Body of pancreas (tissue), 4 donors: ENCODE measurements around the gene TNFRSF8. TPM values are rescaled to one million over a fixed set of nuclear protein-coding genes. Genes with fewer than 3 reads are reported as not detected.

ENCODE experiments used
- ATAC-seq: fragments of 150-250 bp; one replicate; pipeline ENCODE4 v1.9.1; 2016
- DNase-seq, 4 donors: peaks; one replicate each; pipeline ENCODE4 v3.0.0-alpha.2; 2019
- H3K27ac ChIP-seq, 4 donors: fragments of 200-600 bp; sonication (generic); 1 replicate in 3 of 4; 2 replicates in 1 of 4; pipeline versions ENCODE4 v1.5.1 to v1.6.1; 2016 to 2019; ENCODE audit warnings: mild to moderate bottlenecking in 1 of 4, mixed read lengths in 1 of 4, moderate library complexity in 1 of 4
- H3K27me3 ChIP-seq, 2 donors: fragments of 200-600 bp; sonication (generic); one replicate each; pipeline ENCODE4 v1.6.0; 2016; ENCODE audit warnings: mild to moderate bottlenecking in 1 of 2
- H3K36me3 ChIP-seq, 2 donors: fragments of 200-600 bp; sonication (generic); replicated peaks in 1 of 2; 2 replicates each; pipeline ENCODE4 v1.5.1; 2016; ENCODE audit warnings: low read depth in 2 of 2; ENCODE audit not compliant: insufficient read depth in 1 of 2
- H3K4me1 ChIP-seq: fragments of 200-600 bp; sonication (generic); one replicate; pipeline ENCODE4 v1.6.0; 2016
- H3K4me3 ChIP-seq, 2 donors: fragments of 200-600 bp; sonication (generic); 1 replicate in 1 of 2; 2 replicates in 1 of 2; pipeline ENCODE4 v1.5.1; 2016 to 2019
- H3K9me3 ChIP-seq, 3 donors: fragments of 200-600 bp; sonication (generic); 1 replicate in 2 of 3; 2 replicates in 1 of 3; pipeline ENCODE4 v1.5.1; 2016
- CTCF ChIP-seq, 7 experiments: fragments of 450-650 bp in 4 of 7; fragments of 200-600 bp in 3 of 7; sonication (generic) in 3 of 7; IDR thresholded peaks; one replicate each; pipeline ENCODE4 v1.5.1; 2016 to 2019; ENCODE audit warnings: antibody characterized with exemption in 7 of 7
- POLR2A ChIP-seq, 3 donors: fragments of 450-650 bp; IDR thresholded peaks; one replicate each; pipeline ENCODE4 v1.6.1; 2016; ENCODE audit warnings: antibody characterized with exemption in 3 of 3, mild to moderate bottlenecking in 2 of 3
- WGBS, 2 donors: methylation state at CpG; one replicate each; pipeline ENCODE4 v1.1.5; 2017; 5-methylcytosine and 5-hydroxymethylcytosine counted together
- intact Hi-C: fragments of 100-400 bp; cut with DNase I; formaldehyde crosslinking; loops from one replicate; pipeline ENCODE4 v1.15.1; 2023
- total RNA-seq, 2 donors: library from RNA; depleted of rRNA; stranded (reverse); fragments of >200 nt; gene quantifications; one replicate each; pipeline ENCODE4 v1.1.0, GENCODE V29; 2016

TNFRSF8 gene
- total RNA-seq, 2 donors from 2014 or later = not detected

- intact Hi-C loops = no loop called here
- WGBS, 2 donors = 80 to 92% methylated on average over 5 to 10 of the region's 10 CpGs
Observed at GRCh38 chr1:12109901-12110300, 46.8 kb downstream of the TNFRSF8 start.

GRCh38 chr1:12111741-12112140 lies 48.6 kb downstream of the TNFRSF8 start:
- ATAC-seq (no peak), DNase-seq (no peak)
- TF ChIP-seq POLR2A (IDR thresholded peaks at IDR 0.05) = no peak
- no peak for TF ChIP-seq CTCF (IDR thresholded peaks at IDR 0.05)
- no peaks in the 10 kb centered on the region for H3K4me1 ChIP-seq
- H3K27me3 ChIP-seq = no peaks in the 10 kb centered on the region
- H3K36me3 ChIP-seq = no peaks in the 10 kb centered on the region
- no peak overlapping the region for H3K4me3 ChIP-seq
- no peak overlapping the region for H3K27ac ChIP-seq
- H3K9me3 ChIP-seq = no peaks in the 10 kb centered on the region
- intact Hi-C loops = no loop called here
- WGBS, 2 donors = 69 to 75% methylated on average over 4 to 14 of the region's 14 CpGs

More at GRCh38 chr1:12109901-12110300, 46.8 kb downstream of the TNFRSF8 start:
- H3K36me3 ChIP-seq = no peaks in the 10 kb centered on the region
- ATAC-seq (no peak), DNase-seq (no peak)
- H3K4me1 ChIP-seq = no peaks in the 10 kb centered on the region
- no peak overlapping the region for H3K4me3 ChIP-seq
- TF ChIP-seq CTCF (IDR thresholded peaks at IDR 0.05) (no peak), POLR2A (IDR thresholded peaks at IDR 0.05) (no peak)
- H3K9me3 ChIP-seq = no peaks in the 10 kb centered on the region
- no peak overlapping the region for H3K27ac ChIP-seq
- H3K27me3 ChIP-seq = no peaks in the 10 kb centered on the region

DNA sequence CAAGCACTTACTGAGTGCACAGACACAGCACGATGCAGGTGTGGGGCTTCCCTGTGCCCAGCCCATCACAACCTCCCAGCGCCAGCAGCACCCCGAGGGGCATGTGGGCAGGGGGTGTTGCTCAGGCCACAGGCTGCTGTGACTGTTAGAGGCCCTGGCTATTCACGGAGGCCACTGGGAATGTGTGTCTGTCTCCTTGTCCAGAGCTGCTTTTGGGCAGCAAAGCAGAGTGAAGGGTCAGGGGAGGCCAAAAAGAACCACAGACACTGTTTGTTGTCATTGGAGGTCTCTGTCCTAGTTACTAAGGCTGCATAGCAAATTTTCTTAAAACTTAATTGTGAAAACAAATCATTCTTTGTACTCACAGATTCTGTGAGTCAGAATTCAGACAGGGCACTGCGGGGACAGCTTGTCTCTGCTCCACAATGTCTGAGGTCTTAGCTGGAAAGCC lies 49.6 kb downstream of the TNFRSF8 start:
- intact Hi-C loops = no loop called here
- H3K27me3 ChIP-seq = no peaks in the 10 kb centered on the region
- ATAC-seq = no peak
- TF ChIP-seq POLR2A (IDR thresholded peaks at IDR 0.05) (no peak), CTCF (IDR thresholded peaks at IDR 0.05) (no peak)
- H3K27ac ChIP-seq = no peak overlapping the region
- no peaks in the 10 kb centered on the region for H3K36me3 ChIP-seq
- no peaks in the 10 kb centered on the region for H3K4me1 ChIP-seq
- DNase-seq = no peak
- WGBS, 2 donors = 57 to 86% methylated on average over 2 to 5 of the region's 5 CpGs
- H3K4me3 ChIP-seq = no peak overlapping the region
- H3K9me3 ChIP-seq = no peaks in the 10 kb centered on the region

DNA sequence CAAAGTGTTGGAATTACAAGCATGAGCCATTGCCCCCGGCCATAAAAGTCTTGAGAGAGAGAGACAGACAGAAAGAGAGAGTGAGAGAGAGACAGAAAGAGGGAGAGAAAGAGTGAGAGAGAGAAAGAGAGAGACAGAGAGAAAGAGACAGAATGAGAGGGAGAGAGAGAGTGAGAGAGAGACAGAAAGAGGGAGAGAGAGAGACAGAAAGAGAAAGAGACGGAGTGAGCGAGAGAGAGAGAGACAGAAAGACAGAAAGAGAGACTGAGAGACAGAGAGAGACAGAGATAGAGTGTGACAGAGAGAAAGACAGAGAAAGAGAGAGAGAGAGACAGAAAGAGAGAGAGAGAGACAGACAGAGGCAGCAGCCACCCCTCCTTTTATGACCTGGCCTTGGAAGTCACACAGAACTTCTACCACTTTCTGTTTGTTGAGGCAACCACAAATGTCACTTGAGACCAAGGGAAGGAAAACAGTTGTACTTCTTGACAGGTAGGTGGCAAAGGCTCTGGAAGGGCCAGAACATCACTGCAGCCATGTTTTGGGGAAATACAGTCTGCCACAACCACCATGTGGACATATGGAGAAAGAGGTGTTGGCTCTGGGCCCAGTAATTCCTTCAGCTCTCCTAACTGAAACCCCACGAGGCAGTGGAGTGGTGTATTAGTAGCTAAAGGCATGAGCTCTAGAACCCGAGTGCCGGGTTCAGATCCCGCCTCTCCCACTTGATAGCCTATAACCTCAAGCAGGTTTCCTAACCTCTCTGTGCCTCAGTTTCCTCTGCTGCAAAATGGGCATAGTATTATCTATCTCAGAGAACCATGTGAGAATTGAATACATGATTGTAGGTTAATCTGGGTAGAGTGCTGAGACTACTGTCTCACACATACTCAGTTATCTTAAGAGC lies 50.6 kb downstream of the TNFRSF8 start:
- Histone ChIP-seq H3K4me3 (no peak overlapping the region), H3K27me3 (no peaks in the 10 kb centered on the region), H3K36me3 (no peaks in the 10 kb centered on the region), H3K4me1 (no peaks in the 10 kb centered on the region), H3K27ac (no peak overlapping the region), H3K9me3 (no peaks in the 10 kb centered on the region)
- DNase-seq = no peak
- intact Hi-C loops = no loop called here
- 71 to 88% methylated on average over 6 to 7 of the region's 7 CpGs for WGBS, 2 donors
- no peak for TF ChIP-seq POLR2A (IDR thresholded peaks at IDR 0.05)
- no peak for TF ChIP-seq CTCF (IDR thresholded peaks at IDR 0.05)
- no peak for ATAC-seq

DNA sequence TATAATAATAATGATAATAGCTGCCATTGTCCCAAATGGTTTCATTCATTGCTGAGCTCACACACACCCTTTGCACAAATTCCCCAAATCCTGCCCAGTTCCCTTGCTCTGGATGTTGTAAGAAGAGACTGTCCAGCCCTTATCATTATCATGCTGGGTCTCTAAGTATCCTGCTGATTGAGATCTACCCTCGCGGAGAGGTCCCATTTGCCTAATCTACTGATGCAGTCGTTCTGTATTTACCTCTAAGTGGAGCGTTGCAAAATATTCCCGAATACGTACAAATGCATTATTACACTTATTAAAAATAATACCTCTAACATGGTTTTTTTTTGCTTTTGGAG lies 51.2 kb downstream of the TNFRSF8 start:
- no peak overlapping the region for H3K27ac ChIP-seq
- no peaks in the 10 kb centered on the region for H3K36me3 ChIP-seq
- H3K4me1 ChIP-seq = no peaks in the 10 kb centered on the region
- WGBS, 2 donors = 56 to 74% methylated on average over 6 of the region's 6 CpGs
- DNase-seq = no peak
- intact Hi-C loops = no loop called here
- H3K4me3 ChIP-seq = no peak overlapping the region
- no peaks in the 10 kb centered on the region for H3K9me3 ChIP-seq
- TF ChIP-seq CTCF (IDR thresholded peaks at IDR 0.05) = no peak
- ATAC-seq = no peak
- no peaks in the 10 kb centered on the region for H3K27me3 ChIP-seq
